Measurements from ENCODE around the gene DOC2A.
A peak's percentile ranks its signal among the peaks of the same experiment; 100 is the strongest.

DOC2A gene

DNA sequence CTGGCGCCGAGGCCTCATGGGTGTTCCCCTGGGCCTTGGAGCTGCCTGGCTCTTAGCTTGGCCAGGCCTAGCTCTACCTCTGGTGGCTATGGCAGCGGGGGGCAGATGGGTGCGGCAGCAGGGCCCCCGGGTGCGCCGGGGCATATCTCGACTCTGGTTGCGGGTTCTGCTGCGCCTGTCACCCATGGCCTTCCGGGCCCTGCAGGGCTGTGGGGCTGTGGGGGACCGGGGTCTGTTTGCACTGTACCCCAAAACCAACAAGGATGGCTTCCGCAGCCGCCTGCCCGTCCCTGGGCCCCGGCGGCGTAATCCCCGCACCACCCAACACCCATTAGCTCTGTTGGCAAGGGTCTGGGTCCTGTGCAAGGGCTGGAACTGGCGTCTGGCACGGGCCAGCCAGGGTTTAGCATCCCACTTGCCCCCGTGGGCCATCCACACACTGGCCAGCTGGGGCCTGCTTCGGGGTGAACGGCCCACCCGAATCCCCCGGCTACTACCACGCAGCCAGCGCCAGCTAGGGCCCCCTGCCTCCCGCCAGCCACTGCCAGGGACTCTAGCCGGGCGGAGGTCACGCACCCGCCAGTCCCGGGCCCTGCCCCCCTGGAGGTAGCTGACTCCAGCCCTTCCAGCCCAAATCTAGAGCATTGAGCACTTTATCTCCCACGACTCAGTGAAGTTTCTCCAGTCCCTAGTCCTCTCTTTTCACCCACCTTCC is 23.3 kb downstream of the DOC2A start:
- DNase-seq = no peak

- no peak for DNase-seq
These were observed 23.9 kb downstream of the DOC2A start for GRCh38 chr16:29986931-29987330.

DNA sequence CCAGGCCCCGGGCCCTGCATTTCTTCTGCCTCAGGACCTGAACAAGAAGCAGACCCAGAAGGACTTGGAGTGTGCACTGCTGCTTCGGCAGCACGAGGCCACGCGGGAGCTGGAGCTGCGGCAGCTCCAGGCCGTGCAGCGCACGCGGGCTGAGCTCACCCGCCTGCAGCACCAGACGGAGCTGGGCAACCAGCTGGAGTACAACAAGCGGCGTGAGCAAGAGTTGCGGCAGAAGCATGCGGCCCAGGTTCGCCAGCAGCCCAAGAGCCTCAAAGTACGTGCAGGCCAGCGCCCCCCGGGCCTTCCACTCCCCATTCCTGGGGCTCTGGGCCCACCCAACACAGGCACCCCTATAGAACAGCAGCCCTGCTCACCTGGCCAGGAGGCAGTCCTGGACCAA is 24.6 kb downstream of the DOC2A start:
- no peak for DNase-seq

DNA sequence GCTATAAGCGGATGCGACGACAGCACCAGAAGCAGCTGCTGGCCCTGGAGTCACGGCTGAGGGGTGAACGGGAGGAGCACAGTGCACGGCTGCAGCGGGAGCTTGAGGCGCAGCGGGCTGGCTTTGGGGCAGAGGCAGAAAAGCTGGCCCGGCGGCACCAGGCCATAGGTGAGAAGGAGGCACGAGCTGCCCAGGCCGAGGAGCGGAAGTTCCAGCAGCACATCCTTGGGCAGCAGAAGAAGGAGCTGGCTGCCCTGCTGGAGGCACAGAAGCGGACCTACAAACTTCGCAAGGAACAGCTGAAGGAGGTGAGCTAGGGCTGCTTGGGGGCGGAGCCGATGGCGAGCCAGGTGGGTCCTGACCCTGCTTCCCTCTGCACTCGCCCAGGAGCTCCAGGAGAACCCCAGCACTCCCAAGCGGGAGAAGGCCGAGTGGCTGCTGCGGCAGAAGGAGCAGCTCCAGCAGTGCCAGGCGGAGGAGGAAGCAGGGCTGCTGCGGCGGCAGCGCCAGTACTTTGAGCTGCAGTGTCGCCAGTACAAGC is 25.5 kb downstream of the DOC2A start:
- DNase-seq = no peak

GRCh38 chr16:29984764-29985147 is 26.1 kb downstream of the DOC2A start:
- no peak for DNase-seq

- DNase-seq = no peak
These were observed 26.6 kb downstream of the DOC2A start for GRCh38 chr16:29984137-29984763.

- DNase-seq = no peak
These were observed 27.2 kb downstream of the DOC2A start for GRCh38 chr16:29983420-29984136.

DNA sequence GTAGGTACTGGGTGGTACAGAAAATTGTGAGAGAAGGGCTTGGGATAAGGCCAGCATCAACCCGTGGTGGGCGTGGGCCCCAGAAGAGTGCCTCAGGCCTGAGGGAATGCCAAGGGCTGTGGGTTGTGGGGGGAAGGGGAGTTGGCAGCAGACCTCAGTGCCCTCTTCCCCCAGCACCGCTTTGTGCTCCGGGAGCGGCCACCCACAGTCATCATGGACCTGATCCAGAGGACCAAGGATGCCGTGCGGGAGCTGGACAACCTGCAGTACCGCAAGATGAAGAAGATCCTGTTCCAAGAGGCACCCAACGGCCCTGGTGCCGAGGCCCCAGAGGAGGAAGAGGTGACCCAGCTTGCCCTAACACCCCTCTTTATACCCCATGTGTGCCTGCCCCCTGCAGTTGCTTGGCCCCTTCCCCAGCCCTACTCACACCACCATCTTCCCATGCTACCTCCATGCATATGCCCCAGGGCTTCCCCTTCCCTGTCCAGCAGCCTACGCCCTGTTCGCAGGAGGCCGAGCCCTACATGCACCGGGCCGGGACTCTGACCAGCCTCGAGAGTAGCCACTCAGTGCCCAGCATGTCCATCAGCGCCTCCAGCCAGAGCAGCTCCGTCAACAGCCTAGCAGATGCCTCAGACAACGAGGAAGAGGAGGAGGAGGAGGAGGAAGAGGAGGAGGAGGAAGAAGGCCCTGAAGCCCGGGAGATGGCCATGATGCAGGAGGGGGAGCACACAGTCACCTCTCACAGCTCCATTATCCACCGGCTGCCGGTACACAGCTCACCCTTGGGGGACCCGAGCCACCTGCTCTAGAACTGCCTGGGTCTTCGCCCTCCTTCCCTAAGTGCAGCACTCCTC is 28.0 kb downstream of the DOC2A start:
- no peak for DNase-seq

DNA sequence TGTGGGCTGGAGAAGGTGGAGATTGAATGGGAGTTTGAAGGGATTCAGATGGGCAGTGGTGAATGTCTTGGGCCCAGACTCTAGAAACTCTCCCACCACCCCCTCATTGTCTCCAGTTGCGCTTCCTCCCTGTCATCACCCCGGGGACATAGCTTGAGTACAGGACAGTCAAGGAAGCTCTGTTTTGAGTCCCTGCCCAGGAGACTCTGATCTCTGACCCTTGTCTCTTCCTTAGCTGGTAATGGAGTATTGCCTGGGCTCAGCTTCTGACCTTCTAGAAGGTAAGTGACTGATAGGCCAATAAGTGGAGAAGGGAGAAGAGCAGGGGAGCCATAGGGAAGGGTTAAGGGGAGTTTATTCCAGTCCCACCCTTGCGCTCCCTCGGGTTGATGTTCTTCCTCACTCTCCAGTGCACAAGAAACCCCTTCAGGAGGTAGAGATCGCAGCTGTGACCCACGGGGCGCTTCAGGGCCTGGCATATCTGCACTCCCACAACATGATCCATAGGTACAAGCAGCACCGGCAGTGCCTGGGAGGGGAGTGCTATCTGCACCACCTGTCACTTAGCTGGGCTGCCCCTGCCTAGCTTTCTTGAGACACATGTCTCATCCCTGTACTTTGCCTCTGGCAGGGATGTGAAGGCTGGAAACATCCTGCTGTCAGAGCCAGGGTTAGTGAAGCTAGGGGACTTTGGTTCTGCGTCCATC is 32.1 kb downstream of the DOC2A start:
- DNase-seq = no peak

GRCh38 chr16:29978081-29978480 is 32.7 kb downstream of the DOC2A start:
- no peak for DNase-seq

- DNase-seq = no peak
These were observed 33.6 kb downstream of the DOC2A start for GRCh38 chr16:29977063-29977825.

DNA sequence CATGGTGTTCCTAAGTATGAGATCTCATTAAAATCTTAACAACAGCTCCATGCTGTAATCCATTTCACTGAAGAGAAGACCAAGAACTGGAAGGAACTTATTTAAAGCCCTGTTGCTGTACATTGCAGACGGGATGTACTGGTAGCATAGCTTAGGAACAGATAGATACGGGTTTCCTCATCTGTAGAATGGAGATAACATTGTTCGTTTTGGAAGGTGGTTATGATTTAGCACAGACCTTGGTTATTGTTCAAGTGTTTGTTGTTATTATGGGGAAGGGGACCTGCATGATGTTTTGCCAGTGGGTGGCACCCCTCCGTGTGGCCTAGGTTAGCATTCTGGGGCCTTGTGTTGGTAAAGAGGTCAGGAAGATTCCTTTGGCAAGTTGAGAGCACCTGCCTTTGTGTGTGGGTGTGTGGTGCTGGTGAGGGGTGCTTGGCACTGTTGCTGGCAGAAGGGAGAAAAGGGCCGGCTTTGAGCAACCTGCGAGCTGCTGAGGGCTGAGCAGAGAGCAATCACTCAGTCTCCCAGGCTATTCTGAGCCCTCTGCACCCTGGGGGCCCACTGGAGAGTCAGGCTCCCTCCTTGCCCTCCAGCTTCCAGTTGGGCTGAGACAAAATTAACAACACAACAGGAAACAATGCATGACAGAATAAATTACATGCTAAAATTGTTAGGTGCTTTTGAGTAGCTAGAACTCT is 34.9 kb downstream of the DOC2A start:
- DNase-seq = no peak

- no peak for DNase-seq
These were observed 35.7 kb downstream of the DOC2A start for GRCh38 chr16:29975134-29975538.

DNA sequence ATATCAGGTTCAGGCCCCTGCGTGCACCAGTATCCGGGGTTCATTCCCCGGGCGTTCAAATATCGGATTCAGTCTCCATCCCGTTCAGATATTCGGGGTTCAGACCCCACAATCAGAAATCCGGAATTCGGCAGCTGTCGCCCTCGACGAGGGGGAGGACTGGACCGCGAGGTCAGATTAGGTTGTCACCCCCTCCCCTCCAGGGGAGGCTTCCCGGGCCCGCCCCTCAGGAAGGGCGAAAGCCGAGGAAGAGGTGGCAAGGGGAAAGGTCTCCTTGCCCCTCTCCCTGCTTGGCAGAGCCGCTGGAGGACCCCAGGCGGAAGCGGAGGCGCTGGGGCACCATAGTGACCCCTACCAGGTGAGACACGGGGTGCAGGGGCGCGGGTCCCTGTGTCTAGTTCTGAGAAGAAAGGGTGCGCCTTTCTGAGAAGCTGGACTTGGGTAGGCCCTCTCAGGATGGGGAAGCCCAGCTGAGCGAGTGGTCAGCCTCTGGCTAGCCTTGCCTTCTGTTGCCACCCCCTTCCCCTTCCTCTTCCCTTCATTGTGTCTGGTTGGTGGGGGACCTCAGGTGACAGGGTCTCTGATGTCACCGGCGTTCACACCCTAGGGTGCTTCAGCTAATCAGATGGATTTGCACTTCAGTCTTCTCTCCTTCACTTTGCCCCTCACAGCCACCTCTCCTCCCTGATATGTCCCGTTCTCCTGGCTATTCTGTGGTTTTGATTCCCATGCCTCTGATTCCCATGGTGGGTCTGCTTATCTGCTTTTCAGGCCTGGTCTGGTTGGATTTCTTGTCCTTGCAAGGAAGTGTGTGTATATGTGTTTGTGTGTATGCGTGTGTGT is 36.3 kb downstream of the DOC2A start:
- no peak for DNase-seq

GRCh38 chr16:29973384-29974246 is 37.2 kb downstream of the DOC2A start, which contains the start of gene TAOK2:
TSS of gene TAOK2 (plus strand) at chr16:29973868. CDS start at chr16:29977773, 3,905 bp downstream.
- peak; percentile 97 to 99 for DNase-seq

- no peak for DNase-seq
These were observed 37.8 kb downstream of the DOC2A start for GRCh38 chr16:29972992-29973383.

- DNase-seq = no peak
These were observed 38.3 kb downstream of the DOC2A start for GRCh38 chr16:29972500-29972899.

DNA sequence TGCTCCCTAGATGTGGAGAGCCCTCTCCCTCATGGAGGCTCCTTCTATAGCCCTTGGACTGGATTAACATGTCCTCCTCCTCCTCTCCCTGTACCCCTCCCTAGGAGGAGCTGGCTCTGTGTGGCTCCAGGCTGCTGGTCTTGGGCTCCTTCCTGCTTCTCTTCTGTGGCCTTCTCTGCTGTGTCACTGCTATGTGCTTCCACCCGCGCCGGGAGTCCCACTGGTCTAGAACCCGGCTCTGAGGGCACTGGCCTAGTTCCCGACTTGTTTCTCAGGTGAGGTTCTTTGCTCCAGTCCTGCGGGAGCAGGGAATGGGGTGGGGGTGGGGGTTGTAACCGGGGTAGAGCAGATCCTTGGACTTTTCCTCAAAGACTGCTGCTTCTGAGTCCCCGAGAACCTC is 39.5 kb downstream of the DOC2A start:
- DNase-seq = no peak

GRCh38 chr16:29968205-29968604 is 42.6 kb downstream of the DOC2A start:
- DNase-seq = no peak

Measured in cerebellar nuclear complex (tissue), 1 donor.